ENCODE data around the gene TSGA10IP.

The TSGA10IP gene

DNA sequence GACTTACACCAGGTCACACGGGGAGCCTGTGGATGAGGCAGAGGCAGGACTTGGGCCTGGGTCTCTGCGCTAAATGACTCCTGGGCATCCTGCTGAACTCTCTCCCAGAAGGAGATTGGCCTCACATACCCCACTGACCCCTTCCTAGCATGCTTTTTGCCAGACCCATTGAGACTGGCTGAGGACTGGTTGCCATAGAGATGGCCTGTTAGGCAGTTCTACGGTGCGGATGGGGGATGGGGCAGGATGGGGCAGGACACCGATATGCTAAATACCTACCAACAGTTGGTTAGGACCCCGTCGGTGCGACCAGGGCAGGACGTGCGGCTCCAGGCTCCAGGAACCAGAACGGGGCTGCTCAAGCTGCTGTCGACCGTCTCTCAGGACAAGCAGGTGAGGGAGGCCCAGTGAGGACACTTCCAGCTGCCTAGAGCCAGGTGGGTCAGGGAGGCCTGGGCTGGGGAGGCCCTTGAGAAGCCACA, at the start of gene TSGA10IP:
Gene TSGA10IP (plus strand): TSS at position 51 of the 482 bp plus-strand sequence. CDS start 196 bp downstream, at position 247.
- no peak for DNase-seq

- DNase-seq: no peak
These were observed 49.7 kb upstream of the TSGA10IP start for GRCh38 chr11:65895482-65895981.

GRCh38 chr11:65896034-65896999, 49.0 kb upstream of the TSGA10IP start:
- DNase-seq: no peak

GRCh38 chr11:65897020-65897471, 48.2 kb upstream of the TSGA10IP start:
- DNase-seq: no peak

GRCh38 chr11:65898656-65899355, 46.5 kb upstream of the TSGA10IP start:
- DNase-seq: no peak

DNA sequence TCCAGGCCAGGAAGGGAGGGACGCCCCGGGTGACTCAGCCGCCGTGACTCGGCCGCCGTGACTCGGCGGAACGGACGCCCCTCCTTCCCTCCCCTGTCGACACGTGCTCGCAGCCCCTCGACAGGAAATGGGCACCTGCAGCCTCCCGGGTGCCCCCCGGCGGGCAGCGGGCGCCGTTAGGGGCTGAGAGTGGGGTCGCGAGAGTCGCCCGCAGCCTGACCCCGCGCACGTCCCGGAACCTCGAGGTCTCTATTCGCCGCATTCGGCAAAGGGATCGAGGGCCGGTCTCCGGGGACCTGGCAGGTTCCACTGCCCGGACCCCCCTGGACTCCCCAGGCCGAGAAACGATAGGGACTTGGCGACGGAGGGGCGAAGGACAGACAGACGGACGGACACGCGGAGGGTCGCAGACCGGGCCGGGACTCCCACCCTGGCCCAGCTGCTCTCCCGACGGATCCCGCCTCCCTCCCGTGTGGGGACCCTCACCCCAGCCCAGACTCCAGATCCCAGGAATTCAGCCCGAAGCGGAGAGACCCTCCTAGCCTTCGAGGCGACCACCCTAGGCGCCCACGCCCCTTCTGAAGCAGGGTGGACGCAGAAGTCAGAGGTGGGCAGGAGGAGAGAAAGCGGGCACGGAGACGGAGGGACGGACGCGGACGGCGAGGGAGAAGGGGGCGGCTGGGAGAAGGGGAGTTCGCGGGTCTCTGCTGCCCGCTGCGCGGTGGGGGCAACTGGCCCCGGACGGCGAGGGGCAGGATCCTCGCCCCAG, 45.7 kb upstream of the TSGA10IP start:
- peak; percentile 77 for DNase-seq

GRCh38 chr11:65900125-65900898, 45.0 kb upstream of the TSGA10IP start, which contains the start of gene FOSL1:
Gene FOSL1 (minus strand): TSS chr11:65900388. CDS start chr11:65900339, 49 bp downstream.
- peak; percentile 91 for DNase-seq

DNA sequence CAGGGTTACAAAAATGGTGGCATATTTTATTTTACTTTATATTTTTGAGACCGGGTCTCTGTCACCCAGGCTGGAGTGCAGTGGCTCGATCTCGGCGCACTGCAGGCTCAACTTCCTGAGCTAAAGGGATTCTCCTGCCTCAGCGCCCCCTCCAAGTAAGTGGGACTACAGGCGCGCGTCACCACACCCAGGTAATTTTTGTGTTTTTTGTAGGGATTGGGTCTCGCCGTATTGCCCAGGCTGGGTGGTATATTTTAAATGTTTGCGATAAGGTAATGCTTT, 44.4 kb upstream of the TSGA10IP start:
- no peak for DNase-seq

- DNase-seq: peak; percentile 64
These were observed 42.2 kb upstream of the TSGA10IP start for GRCh38 chr11:65903068-65903481.

- DNase-seq: no peak
These were observed 41.6 kb upstream of the TSGA10IP start for GRCh38 chr11:65903715-65904114.

GRCh38 chr11:65906602-65907001, 38.7 kb upstream of the TSGA10IP start:
- DNase-seq: no peak

- no peak for DNase-seq
These were observed 37.4 kb upstream of the TSGA10IP start for GRCh38 chr11:65907878-65908277.

DNA sequence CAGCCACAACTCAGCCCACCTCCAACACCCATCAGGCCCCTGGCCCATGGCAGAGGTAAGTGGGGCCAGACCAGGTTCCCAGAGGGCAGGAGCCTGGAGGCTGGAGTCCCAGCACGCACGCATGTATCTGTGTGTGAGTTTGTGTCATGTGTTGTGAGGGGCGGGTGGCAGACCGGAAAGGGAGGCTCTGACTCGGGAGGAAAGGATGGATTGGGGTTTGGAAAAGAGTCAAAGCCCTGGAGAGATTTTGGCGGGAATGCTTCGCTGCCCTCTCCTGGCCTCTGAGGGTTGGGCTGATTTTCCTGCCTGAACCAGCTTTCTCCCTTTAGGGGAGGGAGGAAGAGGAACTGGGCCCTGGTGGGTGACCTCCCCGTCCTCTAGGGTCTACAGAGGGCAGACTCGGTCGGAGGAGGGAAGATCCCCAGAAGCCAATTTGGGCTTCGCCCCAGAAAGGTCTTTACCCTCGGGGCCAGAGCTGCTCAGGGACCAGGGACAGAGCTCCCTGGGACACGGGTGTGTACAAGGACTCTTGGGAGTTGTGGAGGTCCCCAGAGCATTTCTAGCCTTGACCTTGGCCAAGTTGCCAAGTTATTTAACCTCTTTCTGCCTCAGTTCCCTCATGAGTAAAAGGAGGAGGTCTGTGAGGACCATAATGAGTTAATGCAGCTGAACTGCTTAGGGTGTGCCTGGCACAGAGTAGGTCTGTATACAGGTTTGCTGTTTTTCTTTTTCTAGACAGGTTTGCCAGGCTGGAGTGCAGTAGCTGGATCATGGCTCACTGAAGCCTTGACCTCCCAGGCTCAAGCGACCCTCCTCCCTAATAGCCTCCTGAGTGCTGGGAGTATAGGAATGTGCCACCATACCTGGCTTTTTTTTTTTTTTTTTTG, 33.4 kb upstream of the TSGA10IP start:
- peak; percentile 64 for DNase-seq

- peak; percentile 51 for DNase-seq
These were observed 32.4 kb upstream of the TSGA10IP start for GRCh38 chr11:65912845-65913244.

DNA sequence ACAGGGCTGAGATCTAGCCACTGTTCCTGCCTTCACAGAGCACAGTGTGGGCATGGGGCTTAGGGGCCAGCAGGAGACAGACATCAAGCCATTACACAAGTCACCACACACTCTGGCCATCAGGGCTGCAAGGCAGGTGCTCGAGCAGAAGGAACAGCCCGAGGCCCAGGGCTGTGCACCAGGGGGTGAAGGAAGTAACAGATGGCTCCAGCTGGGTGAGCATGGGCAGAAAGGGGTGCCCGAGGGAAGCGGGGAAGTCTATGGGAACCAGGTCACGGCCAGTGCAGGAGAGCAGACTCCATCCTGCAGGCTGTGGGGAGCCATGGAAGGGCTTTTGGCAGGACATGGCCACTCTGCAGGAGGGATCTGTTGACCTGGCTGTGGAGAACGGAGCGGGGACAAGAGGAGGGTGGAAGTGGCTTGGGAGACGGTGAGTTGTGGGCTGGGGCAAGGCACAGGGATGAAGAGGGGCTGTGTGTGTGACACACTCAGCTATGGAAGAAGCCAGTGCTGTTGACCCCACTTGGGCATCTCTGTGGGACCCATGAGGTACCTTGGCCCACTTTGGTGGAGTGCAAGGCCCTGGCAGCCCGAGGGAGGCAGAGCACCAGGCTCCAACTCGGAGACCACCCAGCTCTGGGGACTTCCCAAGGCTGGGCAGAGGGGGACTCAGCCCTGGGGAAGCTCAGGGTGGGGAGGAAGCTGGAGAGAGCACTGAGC, 30.0 kb upstream of the TSGA10IP start:
- no peak for DNase-seq

- DNase-seq: peak; percentile 92
These were observed 29.4 kb upstream of the TSGA10IP start for GRCh38 chr11:65915821-65916251.

- DNase-seq: no peak
These were observed 28.9 kb upstream of the TSGA10IP start for GRCh38 chr11:65916391-65916790.

- no peak for DNase-seq
These were observed 28.2 kb upstream of the TSGA10IP start for GRCh38 chr11:65917077-65917433.

DNA sequence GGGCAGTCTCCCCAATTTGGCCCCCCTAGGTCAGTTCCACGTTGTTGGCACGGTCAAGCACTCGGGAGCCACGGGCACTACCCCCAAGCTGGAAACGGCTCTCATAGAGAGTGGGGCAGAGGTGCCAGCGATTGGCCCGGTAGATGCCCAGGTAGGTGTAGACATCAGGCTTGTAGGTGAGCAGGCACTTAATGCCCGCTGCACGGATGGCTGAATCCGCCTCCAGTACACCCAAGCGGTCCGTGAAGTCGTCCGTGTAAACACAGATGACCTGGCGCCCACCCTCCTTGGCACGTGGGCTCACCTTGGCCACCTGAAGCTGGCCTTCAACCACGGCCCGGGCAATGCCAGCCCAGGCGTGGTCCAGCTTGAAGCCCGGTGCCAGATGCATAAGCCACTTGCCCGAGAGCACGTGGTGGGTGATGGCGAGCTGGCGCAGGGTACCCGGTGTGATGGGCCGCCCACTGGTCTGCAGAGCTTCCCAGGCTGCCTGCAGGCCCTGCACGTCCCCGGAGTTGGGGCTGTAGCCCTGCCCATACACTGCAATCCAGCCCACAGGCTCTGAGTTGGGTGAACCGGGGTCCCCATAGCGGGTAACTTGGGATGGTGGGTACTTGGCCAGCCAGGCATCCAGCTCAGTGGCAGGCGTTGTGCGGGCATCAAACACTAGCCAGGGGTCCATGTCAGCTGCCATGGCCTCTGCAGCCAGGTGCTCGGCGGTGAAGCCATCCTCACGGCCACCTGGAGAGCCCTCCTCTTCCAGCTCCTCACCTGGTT, 27.7 kb upstream of the TSGA10IP start:
- no peak for DNase-seq
